ENCODE measurements around the gene ST6GAL1.
A peak's percentile ranks its signal among the peaks of the same experiment; 100 is the strongest.
"Not testable (repeated sequence)": the region's sequence is repeated elsewhere in the genome, so short reads cannot be mapped to it uniquely, and the experiment has no call there.

ST6GAL1 gene

DNA sequence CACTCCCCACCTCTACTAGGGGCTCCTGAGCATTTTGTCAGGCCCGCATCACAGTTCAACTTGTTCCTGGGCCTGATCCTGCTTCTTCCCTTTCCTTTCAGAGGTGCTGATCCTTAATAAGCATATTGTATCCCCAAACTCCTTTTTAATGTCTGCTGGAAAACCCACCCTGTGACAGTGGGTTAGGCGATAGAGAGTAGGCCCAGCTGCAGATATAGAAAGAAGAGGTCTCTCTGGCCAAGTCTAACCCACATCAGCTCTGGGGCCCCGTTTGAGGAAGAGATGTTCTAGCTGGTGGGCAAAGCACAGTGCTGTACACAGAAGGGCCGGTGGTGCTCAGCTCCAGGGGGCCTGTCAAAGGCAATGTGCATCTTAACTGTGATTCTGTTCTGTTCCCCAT is 34.3 kb upstream of the ST6GAL1 start:
- Histone ChIP-seq H3K9me3 (no peaks in the 10 kb centered on the region), H3K4me1 (peaks cover 0 to 3% (median 1%) of the 10 kb centered on the region in 4 donors), H3K36me3 (no peaks in the 10 kb centered on the region), H3K4me3 (no peak overlapping the region), H3K27me3 (no peaks in the 10 kb centered on the region), H3K27ac (no peak overlapping the region)
- intact Hi-C loops (cut with DNase I; ENCODE audit: low total_unique reads) = no loop called here
- TF ChIP-seq, protein P1, sequence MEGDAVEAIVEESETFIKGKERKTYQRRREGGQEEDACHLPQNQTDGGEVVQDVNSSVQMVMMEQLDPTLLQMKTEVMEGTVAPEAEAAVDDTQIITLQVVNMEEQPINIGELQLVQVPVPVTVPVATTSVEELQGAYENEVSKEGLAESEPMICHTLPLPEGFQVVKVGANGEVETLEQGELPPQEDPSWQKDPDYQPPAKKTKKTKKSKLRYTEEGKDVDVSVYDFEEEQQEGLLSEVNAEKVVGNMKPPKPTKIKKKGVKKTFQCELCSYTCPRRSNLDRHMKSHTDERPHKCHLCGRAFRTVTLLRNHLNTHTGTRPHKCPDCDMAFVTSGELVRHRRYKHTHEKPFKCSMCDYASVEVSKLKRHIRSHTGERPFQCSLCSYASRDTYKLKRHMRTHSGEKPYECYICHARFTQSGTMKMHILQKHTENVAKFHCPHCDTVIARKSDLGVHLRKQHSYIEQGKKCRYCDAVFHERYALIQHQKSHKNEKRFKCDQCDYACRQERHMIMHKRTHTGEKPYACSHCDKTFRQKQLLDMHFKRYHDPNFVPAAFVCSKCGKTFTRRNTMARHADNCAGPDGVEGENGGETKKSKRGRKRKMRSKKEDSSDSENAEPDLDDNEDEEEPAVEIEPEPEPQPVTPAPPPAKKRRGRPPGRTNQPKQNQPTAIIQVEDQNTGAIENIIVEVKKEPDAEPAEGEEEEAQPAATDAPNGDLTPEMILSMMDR (IDR thresholded peaks at IDR 0.05) = no peak
- no peak for DNase-seq

- Histone ChIP-seq H3K27ac (no peak overlapping the region), H3K36me3 (no peaks in the 10 kb centered on the region), H3K4me1 (peaks cover 0 to 9% (median 5%) of the 10 kb centered on the region in 4 donors), H3K9me3 (no peaks in the 10 kb centered on the region), H3K27me3 (no peaks in the 10 kb centered on the region), H3K4me3 (no peak overlapping the region)
- intact Hi-C loops (cut with DNase I; ENCODE audit: low total_unique reads) = no loop called here
- TF ChIP-seq, protein P1 (IDR thresholded peaks at IDR 0.05) = no peak
- DNase-seq = no peak
These were observed 33.5 kb upstream of the ST6GAL1 start for GRCh38 chr3:186896875-186897274.

- DNase-seq = no peak
- peaks cover 0 to 9% (median 5%) of the 10 kb centered on the region in 4 donors for H3K4me1 ChIP-seq
- no peaks in the 10 kb centered on the region for H3K36me3 ChIP-seq
- H3K27me3 ChIP-seq = no peaks in the 10 kb centered on the region
- intact Hi-C loops (cut with DNase I; ENCODE audit: low total_unique reads) = no loop called here
- peaks cover 0 to 5% (median 0%) of the 10 kb centered on the region in 3 donors for H3K9me3 ChIP-seq
- TF ChIP-seq, protein P1 (IDR thresholded peaks at IDR 0.05) = no peak
- H3K4me3 ChIP-seq = no peak overlapping the region
- H3K27ac ChIP-seq = peak overlapping the region; percentile 12 to 49
These were observed 29.1 kb upstream of the ST6GAL1 start for GRCh38 chr3:186901135-186901734.

- Histone ChIP-seq H3K27ac (no peak overlapping the region), H3K27me3 (no peaks in the 10 kb centered on the region), H3K4me1 (peaks cover 0 to 9% (median 5%) of the 10 kb centered on the region in 4 donors), H3K9me3 (peaks cover 0 to 5% (median 0%) of the 10 kb centered on the region in 3 donors), H3K36me3 (no peaks in the 10 kb centered on the region), H3K4me3 (no peak overlapping the region)
- intact Hi-C loops (cut with DNase I; ENCODE audit: low total_unique reads) = no loop called here
- TF ChIP-seq, protein P1 (IDR thresholded peaks at IDR 0.05) = no peak
- no peak for DNase-seq
These were observed 28.2 kb upstream of the ST6GAL1 start for GRCh38 chr3:186902154-186902553.

- Histone ChIP-seq H3K27ac (no peak overlapping the region), H3K4me3 (no peak overlapping the region), H3K9me3 (peaks cover 0 to 5% (median 0%) of the 10 kb centered on the region in 3 donors), H3K36me3 (no peaks in the 10 kb centered on the region), H3K27me3 (no peaks in the 10 kb centered on the region), H3K4me1 (peaks cover 0 to 9% (median 5%) of the 10 kb centered on the region in 4 donors)
- intact Hi-C loops (cut with DNase I; ENCODE audit: low total_unique reads) = no loop called here
- DNase-seq = no peak
- TF ChIP-seq, protein P1 (IDR thresholded peaks at IDR 0.05) = no peak
These were observed 27.6 kb upstream of the ST6GAL1 start for GRCh38 chr3:186902713-186903112.

GRCh38 chr3:186903676-186904075 is 26.6 kb upstream of the ST6GAL1 start:
- H3K4me3 ChIP-seq; H3K27ac ChIP-seq; H3K36me3 ChIP-seq; DNase-seq; intact Hi-C loops (cut with DNase I; ENCODE audit: low total_unique reads); H3K4me1 ChIP-seq; H3K9me3 ChIP-seq; H3K27me3 ChIP-seq: not testable (repeated sequence)

GRCh38 chr3:186907075-186907474 is 23.3 kb upstream of the ST6GAL1 start:
- DNase-seq; H3K9me3 ChIP-seq; H3K36me3 ChIP-seq; H3K4me3 ChIP-seq; intact Hi-C loops (cut with DNase I; ENCODE audit: low total_unique reads); H3K27me3 ChIP-seq; H3K4me1 ChIP-seq; H3K27ac ChIP-seq: not testable (repeated sequence)

Data from tibial artery (tissue), 4 donors.